ENCODE results near the gene IGHMBP2.

- TF ChIP-seq CTCF (IDR thresholded peaks at IDR 0.05; ENCODE audit: insufficient read depth, low read length, poor library complexity, severe bottlenecking) (no peak), EZH2phosphoT487 (conservative IDR thresholded peaks at IDR 0.05; ENCODE audit: low read length) (no peak)
Observed at GRCh38 chr11:68890490-68891231, 13.0 kb upstream of the IGHMBP2 start.

Data from SU-DHL-6 (cell line).